ENCODE data around the gene CC2D2B. TPM values are rescaled to one million over a fixed set of nuclear protein-coding genes. Genes with fewer than 3 reads are reported as not detected.

Gene CC2D2B
- total and polyA plus RNA-seq, 2 of the 8 experiments (the other 6 are each of a cell fraction or from before 2014, with no cell fraction given): 0.09 to 0.71 TPM

GRCh38 chr10:96022739-96023138 lies 115.0 kb downstream of the CC2D2B start:
- POLR2A ChIA-PET (ENCODE audit: partially characterized antibody): interaction anchor here (0.8 kb wide), 1 partner anchor 39 kb away, joined by 3 read pairs; no protein-coding TSS in a partner anchor

More at GRCh38 chr10:96022739-96023138, 115.0 kb downstream of the CC2D2B start:
- Histone ChIP-seq H2AFZ (ENCODE audit: low read length) (no peak overlapping the region), H3K23me2 (ENCODE audit: low read depth, low read length) (no peaks in the 10 kb centered on the region), H4K20me1 (replicated peaks in 1 of 2; ENCODE audit: control insufficient read depth in 1 of 2, insufficient read depth in 2 of 2, low read length in 2 of 2) (peaks cover 0 to 1% of the 10 kb centered on the region in 2 experiments), H3K4me2 (ENCODE audit: insufficient read depth in 1 of 2, low read depth in 2 of 2, low read length in 2 of 2) (no peak overlapping the region), H3K27me3 (replicated peaks in 1 of 4; ENCODE audit: control insufficient read depth in 3 of 4, extremely low read depth in 1 of 4, insufficient read depth in 3 of 4, low read length in 3 of 4) (no peaks in the 10 kb centered on the region), H3K9ac (replicated peaks in 1 of 4; ENCODE audit: extremely low read depth in 1 of 4, low read depth in 3 of 4, low read length in 3 of 4) (no peak overlapping the region), H3K14ac (ENCODE audit: insufficient read length) (no peak overlapping the region), H4K91ac (replicated peaks; ENCODE audit: insufficient read length, low read length) (no peak overlapping the region), H2BK15ac (ENCODE audit: low read length) (no peak overlapping the region), H3K4me3 (ENCODE audit: extremely low read depth in 1 of 4, insufficient read depth in 2 of 4, low read depth in 3 of 4, low read length in 4 of 4) (no peak overlapping the region), H3K4me1 (replicated peaks in 1 of 4; ENCODE audit: control insufficient read depth in 3 of 4, insufficient read depth in 4 of 4, low read length in 3 of 4) (no peaks in the 10 kb centered on the region), H3K4ac (replicated peaks; ENCODE audit: insufficient read length, low read depth, low read length) (no peak overlapping the region), H3K27ac (ENCODE audit: low read depth, low read length) (no peak overlapping the region), H3K79me2 (ENCODE audit: control insufficient read depth in 1 of 2, insufficient read depth in 2 of 2, low read length in 2 of 2) (no peaks in the 10 kb centered on the region), H3K18ac (ENCODE audit: extremely low read depth, low read length) (no peak overlapping the region), H2BK5ac (ENCODE audit: low read depth, low read length) (no peak overlapping the region), H3K23ac (ENCODE audit: insufficient read length) (no peak overlapping the region), H4K8ac (ENCODE audit: extremely low read depth, insufficient read depth, low read length) (no peak overlapping the region), H2AK5ac (ENCODE audit: low read depth, low read length) (no peak overlapping the region), H4K5ac (ENCODE audit: insufficient read length, low read depth, low read length) (no peak overlapping the region), H3K36me3 (ENCODE audit: control insufficient read depth in 2 of 4, insufficient read depth in 4 of 4, low read length in 3 of 4) (no peaks in the 10 kb centered on the region), H2BK20ac (ENCODE audit: low read length) (no peak overlapping the region), H2BK12ac (ENCODE audit: low read depth, low read length) (no peak overlapping the region), H3K56ac (replicated peaks; ENCODE audit: insufficient read length, low read depth, low read length) (no peak overlapping the region), H2BK120ac (replicated peaks; ENCODE audit: low read depth, low read length) (no peak overlapping the region), H3K79me1 (ENCODE audit: low read depth, low read length) (no peaks in the 10 kb centered on the region), H3K9me3 (ENCODE audit: insufficient read depth in 2 of 2, low read depth in 1 of 2, low read length in 1 of 2) (no peaks in the 10 kb centered on the region)
- DNase-seq (ENCODE audit: low read depth in 1 of 2, low spot score in 2 of 2) (no peak), FAIRE-seq (no peak)
- WGBS, 2 experiments (ENCODE audit: extremely low coverage in 1 of 2, insufficient coverage in 1 of 2, insufficient read length in 1 of 2, insufficient replicate concordance in 2 of 2, low coverage in 1 of 2, low lambda C conversion rate in 2 of 2, missing lambda C conversion rate in 1 of 2): 90% methylated on average over 2 of the region's 2 CpGs; no CpG with 5 or more reads in 1 of the 2 experiments
- TF ChIP-seq RFX5 (IDR thresholded peaks at IDR 0.05; ENCODE audit: borderline replicate concordance, low read depth, low read length) (no peak), NRF1 (IDR thresholded peaks at IDR 0.05; ENCODE audit: low read depth, low read length) (no peak), SUZ12 (IDR thresholded peaks at IDR 0.05; ENCODE audit: low read length) (no peak), BRCA1 (IDR thresholded peaks at IDR 0.05; ENCODE audit: low read depth, low read length) (no peak), GABPA (IDR thresholded peaks at IDR 0.05; ENCODE audit: borderline replicate concordance, insufficient read depth, low read length) (no peak), SIX5 (IDR thresholded peaks at IDR 0.05; ENCODE audit: low read depth, low read length) (no peak), POLR2AphosphoS5 (IDR thresholded peaks at IDR 0.05; ENCODE audit: low read depth, low read length) (no peak), SP2 (IDR thresholded peaks at IDR 0.05; ENCODE audit: low read length) (no peak), SP1 (IDR thresholded peaks at IDR 0.05; ENCODE audit: low read depth, low read length) (no peak)
- CTCF ChIA-PET (ENCODE audit: partially characterized antibody): interaction anchor here (0.7 to 2.0 kb wide), 4 partner anchors 9 to 312 kb away, joined by 3 to 7 read pairs (median 6); no protein-coding TSS in a partner anchor

Data from H1 (cell line).